MM.1S (cell line): ENCODE data around the gene CCDC159.
"Not testable (repeated sequence)": the region's sequence is repeated elsewhere in the genome, so short reads cannot be mapped to it uniquely, and the experiment has no call there.

Experiments
- DNase-seq: peaks from one replicate; pipeline ENCODE4 v3.0.0-alpha.2; 2015
- H2AFZ ChIP-seq: fragments of 300-600 bp; sonication (generic); 2 replicates; pipeline ENCODE4 v1.6.0; 2016; ENCODE audit warnings: antibody characterized with exemption, low read length
- H3F3A ChIP-seq: fragments of 300-600 bp; sonication (generic); 2 replicates; pipeline ENCODE4 v1.6.1; 2016; ENCODE audit warnings: mild to moderate bottlenecking, antibody characterized with exemption, low read length, moderate library complexity, mixed read lengths; ENCODE audit not compliant: insufficient read depth
- H3K27ac ChIP-seq: fragments of 300-600 bp; sonication (generic); 2 replicates; pipeline ENCODE4 v1.5.1; 2016; ENCODE audit warnings: mild to moderate bottlenecking, low read length
- H3K27me3 ChIP-seq: fragments of 300-600 bp; sonication (generic); replicated peaks from 2 replicates; pipeline ENCODE4 v1.6.0; 2016; ENCODE audit warnings: low read length; ENCODE audit not compliant: insufficient read depth
- H3K36me3 ChIP-seq: fragments of 300-600 bp; sonication (generic); replicated peaks from 2 replicates; pipeline ENCODE4 v1.6.1; 2016; ENCODE audit warnings: mild to moderate bottlenecking, low read length, mixed read lengths; ENCODE audit not compliant: insufficient read depth
- H3K4me1 ChIP-seq: fragments of 300-600 bp; sonication (generic); 2 replicates; pipeline ENCODE4 v1.6.1; 2016; ENCODE audit warnings: low read length, mixed read lengths
- H3K4me2 ChIP-seq: fragments of 300-600 bp; sonication (generic); 2 replicates; pipeline ENCODE4 v1.6.0; 2016; ENCODE audit warnings: low read depth, low read length
- H3K4me3 ChIP-seq: fragments of 300-600 bp; sonication (generic); 2 replicates; pipeline ENCODE4 v1.5.1; 2016; ENCODE audit warnings: low read length, mixed read lengths
- H3K79me2 ChIP-seq: fragments of 300-600 bp; sonication (generic); 2 replicates; pipeline ENCODE4 v1.6.1; 2016; ENCODE audit warnings: mixed run types, low read length, mixed read lengths
- H3K9ac ChIP-seq: fragments of 300-600 bp; sonication (generic); 2 replicates; pipeline ENCODE4 v1.6.1; 2016; ENCODE audit warnings: low read length, mixed read lengths
- H3K9me2 ChIP-seq: fragments of 300-600 bp; sonication (generic); replicated peaks from 2 replicates; pipeline ENCODE4 v1.6.1; 2016; ENCODE audit warnings: mild to moderate bottlenecking, low read length, mixed read lengths; ENCODE audit not compliant: insufficient read depth
- H3K9me3 ChIP-seq: fragments of 300-600 bp; sonication (generic); replicated peaks from 2 replicates; pipeline ENCODE4 v1.6.1; 2016; ENCODE audit warnings: mild to moderate bottlenecking, low read length, mixed read lengths; ENCODE audit not compliant: insufficient read depth
- H4K20me1 ChIP-seq: fragments of 300-600 bp; sonication (generic); 2 replicates; pipeline ENCODE4 v1.6.1; 2016; ENCODE audit warnings: mild to moderate bottlenecking, low read length, moderate library complexity, mixed read lengths; ENCODE audit not compliant: insufficient read depth
- CTCF ChIP-seq: fragments of 300-600 bp; sonication (generic); IDR thresholded peaks from 2 replicates; pipeline ENCODE4 v1.5.1; 2016; ENCODE audit warnings: antibody characterized with exemption, low read length, mixed read lengths
- EZH2 ChIP-seq: fragments of 300-600 bp; sonication (generic); optimal IDR thresholded peaks from 2 replicates; pipeline ENCODE3; 2017; ENCODE audit warnings: low read depth, mild to moderate bottlenecking, antibody characterized with exemption, low read length, mixed read lengths
- EZH2phosphoT487 ChIP-seq: fragments of 300-600 bp; sonication (generic); IDR thresholded peaks from 2 replicates; pipeline ENCODE4 v1.6.1; 2018; ENCODE audit warnings: antibody characterized with exemption, low read length

CCDC159 gene

DNA sequence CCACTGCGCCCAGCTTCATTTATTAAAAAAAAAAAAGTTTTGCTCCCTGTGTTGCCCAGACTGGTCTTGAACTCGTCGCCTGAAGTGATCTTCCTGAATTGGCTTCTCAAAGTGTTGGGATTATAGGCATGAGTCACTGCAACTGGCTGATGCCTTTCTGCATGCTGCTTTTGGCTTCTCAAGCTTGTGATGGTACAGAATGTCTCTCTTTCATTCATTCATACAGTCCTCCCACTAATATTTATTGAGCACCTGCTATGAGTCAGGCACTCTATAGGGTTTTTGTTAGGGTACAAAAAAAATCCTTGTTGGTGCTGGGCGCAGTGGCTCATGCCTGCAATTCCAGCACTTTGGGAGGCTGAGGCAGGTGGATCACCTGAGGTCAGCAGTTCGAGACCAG, 41.4 kb upstream of the CCDC159 start:
- H3K4me3 ChIP-seq = no peak overlapping the region
- TF ChIP-seq EZH2 (no peak), CTCF (no peak), EZH2phosphoT487 (no peak)
- H3K4me1 ChIP-seq = no peaks in the 10 kb centered on the region
- H3K79me2 ChIP-seq = no peaks in the 10 kb centered on the region
- H3F3A ChIP-seq = no peaks in the 10 kb centered on the region
- no peak for DNase-seq
- no peaks in the 10 kb centered on the region for H3K9me2 ChIP-seq
- no peak overlapping the region for H3K4me2 ChIP-seq
- H3K27ac ChIP-seq = no peak overlapping the region
- no peaks in the 10 kb centered on the region for H3K9me3 ChIP-seq
- no peak overlapping the region for H2AFZ ChIP-seq
- no peak overlapping the region for H3K9ac ChIP-seq
- no peaks in the 10 kb centered on the region for H3K36me3 ChIP-seq
- H4K20me1 ChIP-seq = no peaks in the 10 kb centered on the region
- H3K27me3 ChIP-seq = peaks cover 51% of the 10 kb centered on the region

DNA sequence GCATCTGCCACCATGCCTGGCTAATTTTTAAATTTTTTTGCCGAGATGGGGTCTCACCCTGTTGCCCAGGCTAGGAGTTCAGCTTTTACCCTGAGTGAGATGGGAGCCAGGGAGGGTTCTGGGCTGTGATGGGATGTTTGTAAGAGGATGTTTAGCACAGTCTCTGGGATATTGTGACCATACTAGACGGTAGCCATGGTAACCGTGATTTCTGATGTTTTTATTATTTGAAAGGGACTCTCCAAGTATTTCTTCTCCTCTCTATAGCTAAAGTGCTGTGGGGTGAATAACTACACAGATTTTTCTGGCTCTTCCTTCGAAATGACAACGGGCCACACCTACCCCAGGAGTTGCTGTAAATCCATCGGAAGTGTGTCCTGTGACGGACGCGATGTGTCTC, 40.0 kb upstream of the CCDC159 start:
- no peaks in the 10 kb centered on the region for H3K4me1 ChIP-seq
- H3K36me3 ChIP-seq = no peaks in the 10 kb centered on the region
- peaks cover 38% of the 10 kb centered on the region for H3K27me3 ChIP-seq
- H3K4me2 ChIP-seq = no peak overlapping the region
- H3F3A ChIP-seq = no peaks in the 10 kb centered on the region
- H4K20me1 ChIP-seq = no peaks in the 10 kb centered on the region
- no peak overlapping the region for H3K27ac ChIP-seq
- no peak for DNase-seq
- TF ChIP-seq CTCF = no peak
- no peak for TF ChIP-seq EZH2phosphoT487
- TF ChIP-seq EZH2 = no peak
- H3K79me2 ChIP-seq = no peaks in the 10 kb centered on the region
- no peaks in the 10 kb centered on the region for H3K9me3 ChIP-seq
- no peak overlapping the region for H3K4me3 ChIP-seq
- no peaks in the 10 kb centered on the region for H3K9me2 ChIP-seq
- H3K9ac ChIP-seq = no peak overlapping the region
- H2AFZ ChIP-seq = no peak overlapping the region

- not testable (repeated sequence) for H3K4me1 ChIP-seq, H3F3A ChIP-seq, H3K79me2 ChIP-seq, H3K9me3 ChIP-seq, H3K9me2 ChIP-seq, H3K27me3 ChIP-seq, H3K4me3 ChIP-seq, H2AFZ ChIP-seq, H3K9ac ChIP-seq, H3K27ac ChIP-seq, H3K4me2 ChIP-seq, H3K36me3 ChIP-seq, H4K20me1 ChIP-seq, DNase-seq
Measured at GRCh38 chr19:11320278-11320995, 25.9 kb upstream of the CCDC159 start.
